Renal pelvis (tissue), 4 donors: ENCODE data around the gene UBE2Q2. TPM values are rescaled to one million over a fixed set of nuclear protein-coding genes. Genes with fewer than 3 reads are reported as not detected.
"Not testable (repeated sequence)": the region's sequence is repeated elsewhere in the genome, so short reads cannot be mapped to it uniquely, and the experiment has no call there.

Experiments used
- DNase-seq: peaks from one replicate; pipeline ENCODE4 v3.0.0-alpha.2; 2013
- polyA plus RNA-seq, 3 donors: library from polyadenylated mRNA; unstranded; fragments of 120-200 nt; gene quantifications; one replicate each; pipeline ENCODE4 v1.2.1, GENCODE V29; 2013; ENCODE audit not compliant: insufficient read length in 3 of 3

Gene UBE2Q2
- polyA plus RNA-seq, 3 donors = 40.8 to 44.8 (median 43.4) TPM

- DNase-seq = no peak
Measured at GRCh38 chr15:75821786-75822345, 21.4 kb upstream of the UBE2Q2 start.

- DNase-seq = no peak
Measured at GRCh38 chr15:75822685-75823278, 20.5 kb upstream of the UBE2Q2 start.

- DNase-seq = no peak
Measured at GRCh38 chr15:75823860-75824613, 19.2 kb upstream of the UBE2Q2 start.

DNA sequence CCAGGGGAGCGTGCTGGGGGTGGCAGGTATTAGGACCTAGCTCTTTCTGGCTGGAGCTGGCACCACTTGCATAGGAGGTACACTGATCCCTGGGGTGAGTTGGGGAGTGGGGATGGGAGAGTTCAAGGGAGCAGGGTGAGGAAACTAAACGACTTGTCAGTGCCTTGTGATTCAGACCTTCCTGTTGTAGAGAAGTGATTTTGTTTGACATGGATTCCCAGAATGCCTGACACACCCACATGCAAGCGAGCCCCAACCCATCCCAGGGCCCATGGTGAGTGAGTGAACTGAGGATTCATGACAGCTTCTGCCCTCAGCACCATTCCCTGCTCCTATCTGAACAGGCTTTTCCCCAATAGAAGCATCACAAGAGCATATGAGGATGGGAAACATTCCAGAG is 15.6 kb upstream of the UBE2Q2 start:
- DNase-seq = no peak

DNA sequence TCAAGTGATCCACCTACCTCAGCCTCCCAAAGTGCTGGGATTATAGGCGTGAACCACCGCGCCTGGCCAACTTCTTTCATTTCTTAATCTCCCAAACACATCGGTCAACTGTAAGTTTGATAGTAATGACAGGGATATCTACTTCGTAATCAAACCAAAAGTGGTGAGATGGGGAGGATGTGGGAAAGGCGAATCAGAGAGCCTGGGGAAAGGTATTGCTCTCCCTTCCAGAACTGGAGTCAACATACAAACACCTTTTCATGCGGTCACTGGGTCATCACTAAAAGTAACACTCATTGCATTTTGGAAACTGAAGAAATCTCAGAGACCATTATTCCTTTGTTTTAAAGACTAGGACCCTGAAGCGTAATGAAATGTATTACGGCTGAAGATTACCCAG is 14.8 kb upstream of the UBE2Q2 start:
- DNase-seq = no peak

DNA sequence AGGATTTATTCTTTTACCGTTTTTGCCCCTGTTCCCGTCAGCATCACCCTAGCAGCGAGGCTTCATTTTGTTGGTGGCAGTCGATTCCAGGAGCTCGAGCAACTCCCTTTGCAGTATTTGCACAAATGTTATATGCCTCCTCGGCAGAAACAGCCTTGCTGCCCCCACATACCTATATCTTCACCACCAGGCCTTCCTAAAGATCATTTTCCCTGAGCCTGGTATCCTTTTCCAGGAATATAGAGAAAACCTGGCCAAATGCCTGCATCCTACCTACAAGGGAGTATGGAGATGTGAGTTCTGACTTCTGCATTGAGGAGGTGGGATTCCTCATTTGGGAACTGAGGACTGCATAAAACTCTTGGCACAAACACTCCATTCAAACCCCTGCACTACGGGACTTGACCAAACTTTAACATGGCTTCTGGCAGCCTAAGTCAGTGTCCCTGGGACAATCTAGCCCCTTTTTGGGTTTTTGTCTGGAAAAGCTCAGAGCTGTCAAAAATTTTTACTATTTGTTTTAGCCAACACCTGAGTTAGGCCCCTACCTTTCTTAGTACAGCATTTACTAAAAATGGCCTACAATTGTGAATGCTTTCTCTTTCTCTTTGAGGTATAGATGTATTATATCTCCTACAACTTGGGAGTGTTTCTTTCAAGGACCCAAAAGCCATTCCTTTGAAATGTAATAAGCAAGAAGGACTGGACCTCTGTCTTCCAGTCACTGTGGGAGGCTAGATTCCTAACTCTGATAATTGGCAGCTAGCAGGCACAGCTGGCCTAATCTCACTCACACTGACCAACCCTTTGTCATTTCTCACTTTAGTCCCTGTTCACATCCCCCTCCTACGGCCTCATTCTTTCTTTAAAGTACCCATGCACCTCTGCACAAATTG is 12.1 kb upstream of the UBE2Q2 start:
- no peak for DNase-seq

DNA sequence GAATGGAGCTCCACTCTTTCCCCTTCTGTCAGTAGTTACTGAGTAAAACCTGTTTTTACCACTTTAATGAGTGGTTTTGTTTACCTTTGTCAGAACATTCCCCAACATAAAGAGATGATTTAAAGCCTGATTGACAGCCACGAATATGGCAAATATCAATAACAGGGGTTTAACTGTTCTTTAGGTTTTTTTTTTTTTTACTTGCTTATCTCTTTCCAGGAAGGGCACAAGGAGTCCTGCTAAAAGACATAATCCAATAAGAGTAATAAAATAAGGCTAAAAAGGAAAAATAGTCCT is 11.5 kb upstream of the UBE2Q2 start:
- DNase-seq = no peak

GRCh38 chr15:75832114-75832513 is 11.1 kb upstream of the UBE2Q2 start:
- DNase-seq = no peak

DNA sequence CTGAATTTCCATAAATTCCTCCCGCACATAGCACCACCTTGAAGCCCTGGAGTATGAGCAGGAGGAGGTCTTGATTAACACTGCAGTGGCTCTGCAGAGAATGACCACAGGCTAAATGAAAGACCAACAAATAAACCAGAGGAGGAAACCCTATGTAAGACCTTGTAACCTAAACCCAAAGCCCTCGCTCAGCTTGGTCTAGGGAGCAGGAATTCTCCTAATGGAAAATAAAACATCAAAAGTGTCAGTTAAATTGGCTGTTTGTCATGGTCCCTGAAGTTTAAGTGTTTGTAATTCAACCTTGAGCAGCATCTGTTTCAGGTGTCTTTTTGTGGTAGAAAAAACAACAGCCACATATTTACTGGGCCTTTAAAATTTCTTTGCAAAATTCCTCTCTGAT is 9.2 kb upstream of the UBE2Q2 start:
- DNase-seq = peak; percentile 70

DNA sequence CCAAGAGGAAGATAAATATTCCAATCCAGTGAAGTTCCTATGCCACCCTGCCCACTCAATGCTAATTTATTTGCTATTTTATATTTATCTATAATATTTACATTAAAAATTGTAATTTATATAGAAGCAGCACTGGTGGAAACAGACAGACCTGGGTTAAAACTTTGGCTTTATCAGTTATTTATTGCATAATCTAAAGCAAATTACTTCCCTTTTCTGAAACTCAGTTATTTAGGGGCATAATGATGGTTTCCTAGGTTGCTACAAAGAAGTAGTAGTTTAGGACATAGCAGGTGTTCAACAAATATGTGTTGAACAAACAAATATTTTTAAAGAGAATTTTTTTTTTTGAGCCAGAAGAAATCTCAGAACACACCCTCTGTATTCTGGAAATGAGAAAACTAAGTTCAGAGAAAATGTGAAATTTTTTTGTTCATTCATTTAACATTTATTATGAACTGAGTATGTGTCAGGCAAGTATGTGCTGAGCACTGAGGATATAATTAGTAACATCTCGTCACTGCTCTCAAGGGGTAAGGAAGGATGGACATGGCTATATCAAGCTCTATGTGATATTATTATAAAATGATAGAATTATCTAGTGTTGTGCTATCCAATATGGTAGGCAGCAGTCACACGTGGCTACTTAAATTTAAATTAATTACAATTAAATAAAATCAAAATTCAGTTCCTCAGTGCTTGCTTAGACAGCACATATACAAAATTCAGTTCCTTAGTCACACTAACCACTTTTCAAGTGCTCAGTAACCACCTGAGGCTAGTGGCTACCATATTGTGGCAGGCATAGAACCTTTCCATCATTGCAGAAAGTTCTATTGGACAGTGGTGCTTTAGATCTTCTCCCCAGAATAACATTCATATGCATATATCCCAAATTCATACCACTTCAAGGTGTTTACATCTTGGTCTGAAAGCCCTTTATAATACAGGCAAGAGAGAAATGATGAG is 7.0 kb upstream of the UBE2Q2 start:
- DNase-seq = no peak

DNA sequence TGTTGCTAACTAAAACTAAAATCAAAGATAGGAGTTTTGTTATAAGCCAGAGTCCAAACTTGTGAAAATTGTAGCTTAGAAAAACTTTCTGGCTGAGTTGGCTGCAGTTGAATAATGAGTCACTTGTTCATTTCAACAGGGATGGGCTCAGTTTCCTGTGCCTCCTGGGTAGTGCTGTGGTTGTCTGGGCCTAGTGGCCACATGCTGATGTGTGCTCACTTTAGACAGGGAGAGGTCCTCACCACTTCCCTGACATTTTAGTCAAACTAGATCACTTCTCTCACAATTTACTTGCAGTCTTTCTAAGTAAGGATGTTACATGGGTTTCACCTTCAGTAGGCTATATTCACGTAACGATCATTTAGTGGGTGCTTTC is 6.3 kb upstream of the UBE2Q2 start:
- no peak for DNase-seq

DNA sequence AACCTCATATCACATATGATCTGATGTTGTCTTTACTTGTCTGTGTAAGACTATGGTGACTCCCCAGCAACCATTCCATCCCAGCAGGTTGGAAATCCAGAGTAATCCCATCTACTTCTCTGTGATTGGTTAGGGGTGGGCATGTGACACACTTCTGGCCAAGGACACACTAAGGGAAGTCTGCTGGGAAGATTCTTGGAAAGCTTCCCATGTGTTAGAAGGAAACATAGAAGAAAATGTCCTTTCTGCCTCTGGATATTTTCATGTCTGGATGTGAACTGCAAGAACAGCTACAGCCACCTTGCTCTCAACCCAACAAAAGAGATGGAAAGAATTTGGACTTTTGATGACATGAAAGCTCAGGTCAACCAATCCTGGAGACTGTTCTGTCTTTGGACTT is 2.6 kb upstream of the UBE2Q2 start:
- peak; percentile 26 for DNase-seq

DNA sequence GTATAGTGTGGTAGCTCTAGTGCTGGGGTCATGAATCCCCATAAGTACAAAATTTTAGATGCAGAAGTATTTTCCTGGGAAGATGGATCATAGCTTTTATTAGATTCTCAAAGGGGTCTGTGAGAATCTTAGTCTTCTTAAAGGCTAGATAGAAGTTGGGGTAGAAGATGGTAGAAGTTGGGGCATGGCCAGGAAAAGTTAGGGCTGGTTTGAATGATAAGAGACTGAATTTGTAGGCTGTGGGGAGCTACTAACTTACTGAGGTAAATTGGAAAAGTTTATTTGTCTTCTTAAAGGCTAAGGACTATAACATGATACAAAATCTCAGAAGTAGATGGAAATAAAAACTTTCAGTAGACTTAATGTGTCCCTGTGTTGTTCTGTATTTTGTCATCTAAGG is 1.6 kb upstream of the UBE2Q2 start:
- no peak for DNase-seq

DNA sequence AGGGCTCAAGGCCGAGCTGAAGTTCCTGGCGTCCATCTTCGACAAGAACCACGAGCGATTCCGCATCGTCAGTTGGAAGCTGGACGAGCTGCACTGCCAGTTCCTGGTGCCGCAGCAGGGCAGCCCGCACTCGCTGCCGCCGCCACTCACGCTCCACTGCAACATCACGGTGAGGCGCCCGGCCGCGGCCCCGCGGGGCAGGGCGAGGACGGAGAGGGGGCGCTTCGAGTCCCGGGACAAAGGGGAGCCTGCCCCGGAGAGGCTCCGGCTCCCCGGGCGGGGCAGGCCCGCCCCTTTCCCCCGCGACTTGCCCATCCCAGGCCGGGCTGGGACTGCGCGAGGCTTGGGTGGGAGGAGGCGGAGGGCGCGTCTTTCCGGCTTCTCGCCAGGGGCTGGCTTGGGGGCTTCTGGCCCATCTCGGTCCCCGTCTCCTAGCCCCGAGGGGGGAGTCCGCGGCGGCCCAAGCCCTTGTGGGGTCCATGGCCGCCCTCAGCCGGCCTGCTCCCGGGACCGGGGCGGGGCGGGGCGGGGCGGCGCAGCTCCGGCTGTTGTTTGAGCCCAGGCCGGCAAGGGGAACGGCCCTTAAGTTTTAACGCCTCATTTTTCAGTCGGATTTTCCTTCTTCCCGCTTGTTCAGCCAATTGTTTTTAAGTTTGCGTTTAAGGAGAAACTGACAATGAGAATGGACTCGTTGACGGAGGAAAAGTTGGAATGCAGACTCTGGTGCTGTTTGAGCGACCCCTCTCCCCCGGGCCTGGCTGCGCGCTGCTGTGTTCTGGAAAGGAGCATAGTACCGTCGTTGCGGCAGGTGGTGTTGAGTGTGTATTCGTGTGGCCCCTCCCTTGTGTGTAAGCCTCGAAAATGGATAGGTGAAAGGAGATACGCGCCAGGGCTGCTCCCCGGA is 683 bp downstream of the UBE2Q2 start:
- peak; percentile 52 for DNase-seq

GRCh38 chr15:75844629-75845335 is 1.5 kb downstream of the UBE2Q2 start:
- no peak for DNase-seq

DNA sequence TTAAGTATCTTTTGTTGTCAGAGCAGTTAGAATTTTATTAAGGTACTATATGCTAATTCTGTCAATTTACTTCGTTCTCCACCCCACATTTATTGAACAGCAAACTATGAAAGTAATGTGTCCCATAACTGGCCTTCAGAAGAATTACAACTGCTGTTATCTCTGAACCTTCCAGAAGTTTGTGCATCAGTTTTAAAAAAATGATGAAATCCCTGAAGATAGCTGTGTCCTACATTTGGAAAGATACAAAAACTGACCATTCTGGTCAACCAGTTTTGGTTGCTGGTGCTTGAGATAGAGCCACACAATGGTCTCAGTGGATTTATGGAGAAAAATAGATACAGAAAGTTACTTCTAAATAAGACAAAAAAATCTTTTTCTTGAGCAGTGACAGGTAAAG is 5.9 kb downstream of the UBE2Q2 start:
- no peak for DNase-seq

- no peak for DNase-seq
Measured at GRCh38 chr15:75850708-75851107, 7.5 kb downstream of the UBE2Q2 start.

GRCh38 chr15:75851566-75851965 is 8.3 kb downstream of the UBE2Q2 start:
- DNase-seq = not testable (repeated sequence)

GRCh38 chr15:75857886-75858285 is 14.6 kb downstream of the UBE2Q2 start:
- DNase-seq = no peak
